HG03565 (cell line): ENCODE measurements around the gene KRTAP5-1.

ENCODE experiments used
- ATAC-seq: cut with Tn5 transposase; IDR thresholded peaks from one replicate; pipeline ENCODE4 v1.9.1; 2021; ENCODE audit warnings: mild to moderate bottlenecking, moderate library complexity; ENCODE audit not compliant: unreplicated experiment

The KRTAP5-1 gene

GRCh38 chr11:1561266-1561665 lies 23.8 kb downstream of the KRTAP5-1 start:
- no peak for ATAC-seq

GRCh38 chr11:1560649-1561251 lies 24.3 kb downstream of the KRTAP5-1 start:
- no peak for ATAC-seq

GRCh38 chr11:1560002-1560648 lies 25.0 kb downstream of the KRTAP5-1 start:
- ATAC-seq, result no peak

GRCh38 chr11:1559111-1559951 lies 25.8 kb downstream of the KRTAP5-1 start:
- ATAC-seq, result no peak

- no peak for ATAC-seq
These were observed 26.3 kb downstream of the KRTAP5-1 start for GRCh38 chr11:1558775-1559110.

- ATAC-seq, result no peak
These were observed 26.9 kb downstream of the KRTAP5-1 start for GRCh38 chr11:1557904-1558774.

GRCh38 chr11:1557051-1557884 lies 27.8 kb downstream of the KRTAP5-1 start:
- ATAC-seq, result no peak

- ATAC-seq, result no peak
These were observed 28.7 kb downstream of the KRTAP5-1 start for GRCh38 chr11:1556278-1556902.

GRCh38 chr11:1555713-1556153 lies 29.4 kb downstream of the KRTAP5-1 start:
- ATAC-seq, result no peak

- no peak for ATAC-seq
These were observed 29.9 kb downstream of the KRTAP5-1 start for GRCh38 chr11:1554981-1555712.

GRCh38 chr11:1553808-1554594 lies 31.1 kb downstream of the KRTAP5-1 start:
- no peak for ATAC-seq

- ATAC-seq, result no peak
These were observed 35.4 kb downstream of the KRTAP5-1 start for GRCh38 chr11:1549338-1550330.

- ATAC-seq, result no peak
These were observed 36.6 kb downstream of the KRTAP5-1 start for GRCh38 chr11:1548221-1549070.

GRCh38 chr11:1547467-1548098 lies 37.5 kb downstream of the KRTAP5-1 start:
- ATAC-seq, result no peak
